Panc1 (cell line): ENCODE results near the gene CDH23.

Experiments
- CTCF ChIP-seq: fragments of 450-650 bp; IDR thresholded peaks from 2 replicates; pipeline ENCODE4 v1.5.1; 2017; ENCODE audit warnings: mild to moderate bottlenecking
- POLR2AphosphoS5 ChIP-seq: IDR thresholded peaks from 2 replicates; pipeline ENCODE4 v1.6.1; 2012; ENCODE audit warnings: mild to moderate bottlenecking, low read depth, low read length, moderate library complexity
- REST ChIP-seq, 2 experiments: IDR thresholded peaks; 2 replicates each; pipeline ENCODE4 v1.6.1; 2011 to 2012; ENCODE audit warnings: low read depth in 2 of 2, control low read depth in 1 of 2, low read length in 1 of 2, mild to moderate bottlenecking in 1 of 2, moderate library complexity in 1 of 2; ENCODE audit not compliant: insufficient read depth in 1 of 2
- SIN3A ChIP-seq: IDR thresholded peaks from 2 replicates; pipeline ENCODE4 v1.6.1; 2012; ENCODE audit warnings: low read depth, mild to moderate bottlenecking, low read length, moderate library complexity, borderline replicate concordance; ENCODE audit not compliant: insufficient read depth

GRCh38 chr10:71751515-71752224 is 354.9 kb downstream of the CDH23 start:
- TF ChIP-seq CTCF (no peak), POLR2AphosphoS5 (no peak), REST (IDR thresholded peaks at IDR 0.05; ENCODE audit: insufficient read depth in 1 of 2, low read depth in 2 of 2, low read length in 1 of 2) (no peak), SIN3A (no peak)
